RWPE2 (cell line): ENCODE results near the gene POLD4.

Experiments
- ATAC-seq: fragments of 200-7000 bp; cut with Tn5 transposase; 3 replicates; pipeline ENCODE4 v1.9.1; 2021; ENCODE audit warnings: low read depth
- DNase-seq: peaks from one replicate; pipeline ENCODE4 v3.0.0-alpha.2; 2020; ENCODE audit warnings: low spot score
- H3K27ac ChIP-seq: fragments of 450-650 bp; 2 replicates; pipeline ENCODE4 v1.5.1; 2017; ENCODE audit warnings: mild to moderate bottlenecking; ENCODE audit not compliant: poor library complexity, severe bottlenecking
- H3K27me3 ChIP-seq: fragments of 250-450 bp; sonication (Bioruptor Pico); 2 replicates; pipeline ENCODE4 v1.5.1; 2021; ENCODE audit warnings: mild to moderate bottlenecking, moderate library complexity; ENCODE audit not compliant: insufficient read depth, poor library complexity, severe bottlenecking
- H3K36me3 ChIP-seq: fragments of 250-450 bp; sonication (Bioruptor Pico); 2 replicates; pipeline ENCODE4 v1.5.1; 2020; ENCODE audit warnings: low read depth, mild to moderate bottlenecking, moderate library complexity
- H3K4me1 ChIP-seq: fragments of 250-450 bp; sonication (Bioruptor Pico); 2 replicates; pipeline ENCODE4 v1.5.1; 2021; ENCODE audit warnings: mild to moderate bottlenecking, moderate library complexity; ENCODE audit not compliant: insufficient read depth, poor library complexity, severe bottlenecking
- H3K4me3 ChIP-seq: fragments of 250-450 bp; sonication (Bioruptor Pico); 2 replicates; pipeline ENCODE4 v1.5.1; 2021; ENCODE audit warnings: mild to moderate bottlenecking, moderate library complexity; ENCODE audit not compliant: severe bottlenecking
- H3K9me3 ChIP-seq: fragments of 250-450 bp; sonication (Bioruptor Pico); 2 replicates; pipeline ENCODE4 v1.5.1; 2021; ENCODE audit warnings: mild to moderate bottlenecking, moderate library complexity; ENCODE audit not compliant: severe bottlenecking
- CTCF ChIP-seq: fragments of 450-650 bp; IDR thresholded peaks from one replicate; pipeline ENCODE4 v1.5.1; 2017; ENCODE audit warnings: mild to moderate bottlenecking, moderate library complexity; ENCODE audit not compliant: poor library complexity, severe bottlenecking

POLD4 gene

GRCh38 chr11:67381244-67381972 lies 28.1 kb upstream of the POLD4 start:
- no peaks in the 10 kb centered on the region for H3K9me3 ChIP-seq
- H3K4me1 ChIP-seq = peaks cover 31% of the 10 kb centered on the region
- no peak for ATAC-seq
- no peak for TF ChIP-seq CTCF
- no peaks in the 10 kb centered on the region for H3K27me3 ChIP-seq
- no peaks in the 10 kb centered on the region for H3K36me3 ChIP-seq
- no peak for DNase-seq
- H3K27ac ChIP-seq = no peak overlapping the region
- H3K4me3 ChIP-seq = no peak overlapping the region

DNA sequence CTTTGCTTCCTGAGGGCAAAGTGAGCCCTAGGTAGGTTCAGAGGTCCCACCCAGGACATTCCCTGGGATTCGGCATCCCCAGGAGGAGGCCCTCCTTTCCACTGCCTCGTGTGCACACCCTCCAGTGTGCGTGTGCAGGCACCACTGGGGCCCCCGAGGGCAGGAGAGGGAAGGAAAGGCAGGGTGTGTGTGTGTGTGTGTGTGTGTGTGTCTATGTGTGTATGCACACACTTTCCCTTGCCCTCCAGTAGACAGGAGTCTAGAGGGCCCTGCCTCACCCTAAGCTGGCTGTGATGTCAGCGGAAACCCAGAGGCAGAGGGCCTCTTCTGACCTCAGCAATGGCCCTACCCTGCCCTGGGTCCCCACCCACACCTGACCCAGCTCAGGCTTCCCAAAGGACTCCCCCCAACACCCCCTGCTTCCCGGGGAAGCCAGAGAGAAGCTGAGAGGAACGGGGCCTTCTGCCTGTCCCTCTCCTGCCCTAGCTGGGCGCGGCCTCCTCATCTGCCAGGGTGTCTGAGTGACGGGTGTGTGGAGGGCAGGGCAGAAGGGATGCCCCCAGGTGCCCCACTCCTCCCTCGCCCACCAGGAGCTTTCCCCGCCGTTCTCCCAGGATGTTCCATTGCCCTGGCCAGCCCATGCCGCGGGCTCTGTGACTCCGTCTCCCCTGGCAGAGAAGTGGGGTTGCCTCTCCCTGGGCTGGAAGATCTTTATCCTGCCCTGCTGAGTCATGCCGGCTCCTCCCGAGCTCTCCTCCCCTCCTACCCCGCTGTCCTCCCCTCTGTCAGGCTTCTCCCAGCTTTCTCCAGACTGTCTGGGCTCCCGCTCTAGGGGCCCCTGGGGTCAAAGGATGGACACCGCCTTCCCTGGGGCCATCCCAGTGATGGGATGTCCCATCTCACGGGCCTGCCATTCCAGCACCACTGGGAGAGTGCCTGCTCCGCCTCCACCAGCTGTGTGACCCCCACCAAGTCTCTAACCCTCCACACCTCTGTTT lies 26.0 kb upstream of the POLD4 start:
- Histone ChIP-seq H3K36me3 (no peaks in the 10 kb centered on the region), H3K9me3 (no peaks in the 10 kb centered on the region), H3K27me3 (no peaks in the 10 kb centered on the region), H3K27ac (peak overlapping the region; percentile 53), H3K4me1 (peaks cover 32% of the 10 kb centered on the region), H3K4me3 (no peak overlapping the region)
- ATAC-seq (peak; percentile 71), DNase-seq (no peak)
- TF ChIP-seq CTCF = no peak

DNA sequence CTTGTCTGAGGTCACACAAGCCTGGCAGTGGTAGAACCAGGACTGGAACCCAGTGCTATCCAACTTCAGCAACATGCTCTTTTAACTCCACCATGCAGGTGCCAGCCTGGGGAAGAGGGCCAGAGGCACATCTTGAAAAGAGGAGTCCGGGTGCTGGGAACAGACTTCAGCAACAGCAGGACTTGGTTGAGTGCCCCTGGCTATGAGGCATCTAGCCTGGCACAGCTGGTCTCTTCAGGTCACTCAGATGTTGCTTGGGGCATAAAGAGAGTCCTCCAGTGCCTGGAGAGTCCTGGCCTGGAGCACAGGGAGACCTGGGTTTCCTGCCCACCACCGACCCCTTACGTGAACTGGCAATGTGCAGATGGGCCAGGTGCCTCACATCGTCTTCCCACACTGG lies 25.2 kb upstream of the POLD4 start:
- peak overlapping the region; percentile 53 for H3K27ac ChIP-seq
- H3K4me3 ChIP-seq = no peak overlapping the region
- H3K4me1 ChIP-seq = peaks cover 30% of the 10 kb centered on the region
- no peak for TF ChIP-seq CTCF
- no peaks in the 10 kb centered on the region for H3K9me3 ChIP-seq
- ATAC-seq (no peak), DNase-seq (no peak)
- H3K27me3 ChIP-seq = no peaks in the 10 kb centered on the region
- no peaks in the 10 kb centered on the region for H3K36me3 ChIP-seq

- no peak overlapping the region for H3K4me3 ChIP-seq
- H3K27ac ChIP-seq = no peak overlapping the region
- no peaks in the 10 kb centered on the region for H3K27me3 ChIP-seq
- no peak for TF ChIP-seq CTCF
- no peak for ATAC-seq
- H3K36me3 ChIP-seq = no peaks in the 10 kb centered on the region
- H3K9me3 ChIP-seq = no peaks in the 10 kb centered on the region
- H3K4me1 ChIP-seq = peaks cover 30% of the 10 kb centered on the region
- no peak for DNase-seq
These were observed 23.8 kb upstream of the POLD4 start for GRCh38 chr11:67376873-67377808.
